ENCODE data around the gene COX18. TPM values are rescaled to one million over a fixed set of nuclear protein-coding genes. Genes with fewer than 3 reads are reported as not detected.
A peak's percentile ranks its signal among the peaks of the same experiment; 100 is the strongest.

The COX18 gene
- total RNA-seq, 5 donors from 2014 or later (not counting 1 experiment from before 2014, with no cell fraction given), result 11.5 to 18.3 (median 15.2) TPM

DNA sequence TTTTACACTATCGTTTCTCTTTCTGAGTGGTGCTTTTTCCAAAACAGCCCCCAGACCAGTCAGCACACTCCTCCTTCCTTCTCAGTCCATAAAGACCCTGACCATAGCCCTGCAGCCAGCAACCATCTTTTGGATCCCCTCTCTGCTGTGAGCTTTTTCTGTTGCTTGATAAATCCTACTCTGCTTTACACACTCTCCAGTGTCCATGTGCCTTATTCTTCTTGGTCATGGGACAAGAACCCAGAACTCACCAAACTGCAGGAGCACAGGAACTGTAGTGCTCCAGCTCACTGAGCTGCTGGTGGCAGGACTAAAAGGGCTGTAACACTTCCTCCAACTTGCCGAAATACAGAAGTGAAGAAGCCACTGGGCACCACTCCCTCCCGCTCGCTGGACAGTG lies 32.5 kb downstream of the COX18 start:
- H3K27ac ChIP-seq (ENCODE audit: low read length), result no peak overlapping the region
- POLR2A ChIA-PET, result no interaction called here
- no peaks in the 10 kb centered on the region for H3K4me1 ChIP-seq (ENCODE audit: control insufficient read depth in 1 of 2, extremely low read depth in 1 of 2, insufficient read depth in 2 of 2, low read length in 2 of 2)
- Mint-ChIP-seq H3K36me3 (no peaks in the 10 kb centered on the region), H3K4me1 (peaks cover 0 to 5% (median 0%) of the 10 kb centered on the region in 3 donors), H3K27me3 (peaks cover 0 to 10% of the 10 kb centered on the region in 2 donors), H3K27ac (no peak overlapping the region), H3K9me3 (no peaks in the 10 kb centered on the region), H3K4me3 (no peak overlapping the region)
- CTCF ChIA-PET, result no interaction called here
- H3K36me3 ChIP-seq (ENCODE audit: control insufficient read depth in 2 of 2, extremely low read depth in 1 of 2, insufficient read depth in 1 of 2, low read length in 1 of 2), result no peaks in the 10 kb centered on the region
- no peak for ATAC-seq (replicated peaks in 1 of 4)
- no peaks in the 10 kb centered on the region for H3K9me3 ChIP-seq
- peaks cover 0 to 2% of the 10 kb centered on the region in 2 experiments for H3K27me3 ChIP-seq (replicated peaks in 1 of 2; ENCODE audit: control insufficient read depth in 2 of 2, extremely low read depth in 1 of 2, insufficient read depth in 2 of 2, low read length in 1 of 2)
- no peak overlapping the region for H3K4me3 ChIP-seq (ENCODE audit: control insufficient read depth in 1 of 2, extremely low read depth in 1 of 2, low read length in 1 of 2)
- no peak for DNase-seq
- WGBS (ENCODE audit: insufficient coverage), result 94% methylated on average over 2 of the region's 4 CpGs

DNA sequence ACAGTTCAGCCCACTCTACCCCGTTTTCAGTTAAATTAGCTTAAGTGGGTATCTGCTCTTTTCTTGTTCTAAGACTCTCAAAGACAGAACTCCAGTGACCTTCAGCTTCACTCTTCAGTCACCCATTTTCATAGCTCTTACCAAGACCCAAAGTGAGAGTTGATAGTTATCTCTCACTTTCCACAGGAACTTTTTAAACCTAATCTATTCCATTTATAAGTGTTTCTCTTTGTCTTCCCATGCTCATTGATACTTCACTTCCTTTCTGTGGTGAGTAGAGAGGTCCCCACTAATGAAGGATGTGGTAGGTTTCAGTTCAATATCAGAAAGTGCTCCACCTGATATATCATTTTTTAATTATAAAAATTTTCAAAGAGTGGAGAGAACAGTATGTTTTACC lies 33.4 kb downstream of the COX18 start:
- H3K4me3 ChIP-seq (ENCODE audit: control insufficient read depth in 1 of 2, extremely low read depth in 1 of 2, low read length in 1 of 2), result no peak overlapping the region
- H3K27ac ChIP-seq (ENCODE audit: low read length), result no peak overlapping the region
- no peaks in the 10 kb centered on the region for H3K36me3 Mint-ChIP-seq
- POLR2A ChIA-PET, result no interaction called here
- H3K9me3 Mint-ChIP-seq, result no peaks in the 10 kb centered on the region
- DNase-seq (no peak), ATAC-seq (replicated peaks in 1 of 4) (no peak)
- CTCF ChIA-PET, result no interaction called here
- H3K9me3 ChIP-seq, result no peaks in the 10 kb centered on the region
- H3K4me1 Mint-ChIP-seq, result peaks cover 0 to 5% (median 0%) of the 10 kb centered on the region in 3 donors
- no peak overlapping the region for H3K4me3 Mint-ChIP-seq
- no peak overlapping the region for H3K27ac Mint-ChIP-seq
- H3K27me3 Mint-ChIP-seq, result peaks cover 0 to 8% of the 10 kb centered on the region in 2 donors
- no peaks in the 10 kb centered on the region for H3K36me3 ChIP-seq (ENCODE audit: control insufficient read depth in 2 of 2, extremely low read depth in 1 of 2, insufficient read depth in 1 of 2, low read length in 1 of 2)
- no CpG with 5 or more reads among the region's 1 CpG for whole genome bisulfite sequencing (ENCODE audit: insufficient coverage)
- H3K4me1 ChIP-seq (ENCODE audit: control insufficient read depth in 1 of 2, extremely low read depth in 1 of 2, insufficient read depth in 2 of 2, low read length in 2 of 2), result no peaks in the 10 kb centered on the region
- no peaks in the 10 kb centered on the region for H3K27me3 ChIP-seq (replicated peaks in 1 of 2; ENCODE audit: control insufficient read depth in 2 of 2, extremely low read depth in 1 of 2, insufficient read depth in 2 of 2, low read length in 1 of 2)

GRCh38 chr4:73034896-73035295 lies 34.6 kb downstream of the COX18 start:
- no peaks in the 10 kb centered on the region for H3K36me3 Mint-ChIP-seq
- ChIA-PET CTCF (no interaction called here), POLR2A (no interaction called here)
- Histone ChIP-seq H3K4me1 (ENCODE audit: control insufficient read depth in 1 of 2, extremely low read depth in 1 of 2, insufficient read depth in 2 of 2, low read length in 2 of 2) (no peaks in the 10 kb centered on the region), H3K4me3 (ENCODE audit: control insufficient read depth in 1 of 2, extremely low read depth in 1 of 2, low read length in 1 of 2) (no peak overlapping the region), H3K9me3 (no peaks in the 10 kb centered on the region), H3K27me3 (replicated peaks in 1 of 2; ENCODE audit: control insufficient read depth in 2 of 2, extremely low read depth in 1 of 2, insufficient read depth in 2 of 2, low read length in 1 of 2) (no peaks in the 10 kb centered on the region), H3K27ac (ENCODE audit: low read length) (no peak overlapping the region), H3K36me3 (ENCODE audit: control insufficient read depth in 2 of 2, extremely low read depth in 1 of 2, insufficient read depth in 1 of 2, low read length in 1 of 2) (no peaks in the 10 kb centered on the region)
- peaks cover 0 to 4% of the 10 kb centered on the region in 2 donors for H3K27me3 Mint-ChIP-seq
- no peak overlapping the region for H3K4me3 Mint-ChIP-seq
- no CpG with 5 or more reads among the region's 2 CpGs for WGBS (ENCODE audit: insufficient coverage)
- H3K9me3 Mint-ChIP-seq, result no peaks in the 10 kb centered on the region
- ATAC-seq (replicated peaks in 1 of 4) (no peak), DNase-seq (no peak)
- no peak overlapping the region for H3K27ac Mint-ChIP-seq
- peaks cover 0 to 5% (median 0%) of the 10 kb centered on the region in 3 donors for H3K4me1 Mint-ChIP-seq

- Histone ChIP-seq H3K27ac (ENCODE audit: low read length) (no peak overlapping the region), H3K9me3 (no peaks in the 10 kb centered on the region), H3K4me1 (ENCODE audit: control insufficient read depth in 1 of 2, extremely low read depth in 1 of 2, insufficient read depth in 2 of 2, low read length in 2 of 2) (no peaks in the 10 kb centered on the region), H3K36me3 (ENCODE audit: control insufficient read depth in 2 of 2, extremely low read depth in 1 of 2, insufficient read depth in 1 of 2, low read length in 1 of 2) (no peaks in the 10 kb centered on the region), H3K4me3 (ENCODE audit: control insufficient read depth in 1 of 2, extremely low read depth in 1 of 2, low read length in 1 of 2) (no peak overlapping the region), H3K27me3 (replicated peaks in 1 of 2; ENCODE audit: control insufficient read depth in 2 of 2, extremely low read depth in 1 of 2, insufficient read depth in 2 of 2, low read length in 1 of 2) (no peaks in the 10 kb centered on the region)
- ChIA-PET POLR2A (no interaction called here), CTCF (no interaction called here)
- no peak overlapping the region for H3K4me3 Mint-ChIP-seq
- no peaks in the 10 kb centered on the region for H3K27me3 Mint-ChIP-seq
- no peaks in the 10 kb centered on the region for H3K36me3 Mint-ChIP-seq
- no peak overlapping the region for H3K27ac Mint-ChIP-seq
- DNase-seq (no peak), ATAC-seq (replicated peaks in 1 of 4) (no peak)
- no CpG with 5 or more reads among the region's 5 CpGs for WGBS (ENCODE audit: insufficient coverage)
- H3K4me1 Mint-ChIP-seq, result no peaks in the 10 kb centered on the region
- H3K9me3 Mint-ChIP-seq, result no peaks in the 10 kb centered on the region
These were observed 40.9 kb downstream of the COX18 start for GRCh38 chr4:73028621-73029020.

GRCh38 chr4:73021634-73022033 lies 47.9 kb downstream of the COX18 start:
- Histone ChIP-seq H3K9me3 (no peaks in the 10 kb centered on the region), H3K4me3 (ENCODE audit: control insufficient read depth in 1 of 2, extremely low read depth in 1 of 2, low read length in 1 of 2) (no peak overlapping the region), H3K27me3 (replicated peaks in 1 of 2; ENCODE audit: control insufficient read depth in 2 of 2, extremely low read depth in 1 of 2, insufficient read depth in 2 of 2, low read length in 1 of 2) (no peaks in the 10 kb centered on the region), H3K27ac (ENCODE audit: low read length) (no peak overlapping the region), H3K36me3 (ENCODE audit: control insufficient read depth in 2 of 2, extremely low read depth in 1 of 2, insufficient read depth in 1 of 2, low read length in 1 of 2) (no peaks in the 10 kb centered on the region), H3K4me1 (ENCODE audit: control insufficient read depth in 1 of 2, extremely low read depth in 1 of 2, insufficient read depth in 2 of 2, low read length in 2 of 2) (no peaks in the 10 kb centered on the region)
- no peak overlapping the region for H3K4me3 Mint-ChIP-seq
- ChIA-PET CTCF (interaction anchor here in 1 of 2 donors (1.6 kb wide), 1 partner anchor 9 kb away, joined by 4 read pairs; no protein-coding TSS in a partner anchor), POLR2A (interaction anchor here in 1 of 2 donors (0.6 kb wide), 1 partner anchor 698 kb away, joined by 3 read pairs; no protein-coding TSS in a partner anchor)
- no peaks in the 10 kb centered on the region for H3K9me3 Mint-ChIP-seq
- peaks cover 5 to 9% of the 10 kb centered on the region in 2 donors for H3K27me3 Mint-ChIP-seq
- peak in 1 of 35 experiments; percentile 6 for DNase-seq
- no peak overlapping the region for H3K27ac Mint-ChIP-seq
- H3K4me1 Mint-ChIP-seq, result no peaks in the 10 kb centered on the region
- no peaks in the 10 kb centered on the region for H3K36me3 Mint-ChIP-seq
- WGBS (ENCODE audit: insufficient coverage), result 0% methylated on average over 1 of the region's 1 CpG
- no peak for ATAC-seq (replicated peaks in 1 of 4)

- ATAC-seq (replicated peaks in 1 of 4) (no peak), DNase-seq (peak in 1 of 35 experiments; percentile 51)
- Histone ChIP-seq H3K27me3 (replicated peaks in 1 of 2; ENCODE audit: control insufficient read depth in 2 of 2, extremely low read depth in 1 of 2, insufficient read depth in 2 of 2, low read length in 1 of 2) (peaks cover 0 to 4% of the 10 kb centered on the region in 2 experiments), H3K4me3 (ENCODE audit: control insufficient read depth in 1 of 2, extremely low read depth in 1 of 2, low read length in 1 of 2) (no peak overlapping the region), H3K4me1 (ENCODE audit: control insufficient read depth in 1 of 2, extremely low read depth in 1 of 2, insufficient read depth in 2 of 2, low read length in 2 of 2) (no peaks in the 10 kb centered on the region), H3K36me3 (ENCODE audit: control insufficient read depth in 2 of 2, extremely low read depth in 1 of 2, insufficient read depth in 1 of 2, low read length in 1 of 2) (no peaks in the 10 kb centered on the region), H3K27ac (ENCODE audit: low read length) (no peak overlapping the region), H3K9me3 (no peaks in the 10 kb centered on the region)
- WGBS (ENCODE audit: insufficient coverage), result no CpG with 5 or more reads among the region's 3 CpGs
- H3K4me1 Mint-ChIP-seq, result no peaks in the 10 kb centered on the region
- peaks cover 5 to 13% of the 10 kb centered on the region in 2 donors for H3K27me3 Mint-ChIP-seq
- no peaks in the 10 kb centered on the region for H3K36me3 Mint-ChIP-seq
- H3K9me3 Mint-ChIP-seq, result no peaks in the 10 kb centered on the region
- ChIA-PET CTCF (no interaction called here), POLR2A (no interaction called here)
- no peak overlapping the region for H3K27ac Mint-ChIP-seq
- H3K4me3 Mint-ChIP-seq, result no peak overlapping the region
These were observed 50.0 kb downstream of the COX18 start for GRCh38 chr4:73019462-73020047.

Data from T-cell (primary cell).